Pancreas (tissue), 10 donors: ENCODE results near the gene ATN1. TPM values are rescaled to one million over a fixed set of nuclear protein-coding genes. Genes with fewer than 3 reads are reported as not detected.
"Not testable (repeated sequence)": the region's sequence is repeated elsewhere in the genome, so short reads cannot be mapped to it uniquely, and the experiment has no call there.

Experiments used
- ATAC-seq, 4 donors: fragments of 200-7000 bp; cut with Tn5 transposase; one replicate each; pipeline versions ENCODE4 v1.8.0 to v1.9.1; 2020; ENCODE audit warnings: mild to moderate bottlenecking in 4 of 4, moderate library complexity in 4 of 4
- DNase-seq, 6 donors: peaks; one replicate each; pipeline ENCODE4 v3.0.0-alpha.2; 2020
- FAIRE-seq: peaks from 2 replicates; lab custom pipeline; 2012; peaks lifted over from hg19 to GRCh38; lab: Jason Lieb, UNC
- H3K27ac ChIP-seq, 4 donors: fragments of 200-600 bp; sonication (generic); 1 replicate in 3 of 4; 2 replicates in 1 of 4; pipeline versions ENCODE4 v1.5.0 to v1.8.0; 2020
- H3K27me3 ChIP-seq, 4 donors: fragments of 200-600 bp; one replicate each; pipeline ENCODE4 v1.8.0; 2021
- H3K36me3 ChIP-seq, 3 donors: fragments of 200-600 bp; sonication (generic) in 1 of 3; one replicate each; pipeline versions ENCODE4 v1.5.0 to v1.8.0; 2020 to 2021
- H3K4me1 ChIP-seq, 3 donors: fragments of 200-600 bp; one replicate each; pipeline ENCODE4 v1.8.0; 2021
- H3K4me3 ChIP-seq, 4 donors: fragments of 200-600 bp; sonication (generic) in 2 of 4; one replicate each; pipeline versions ENCODE4 v1.5.0 to v1.8.0; 2020 to 2021
- H3K9me3 ChIP-seq, 4 donors: fragments of 200-600 bp; one replicate each; pipeline ENCODE4 v1.8.0; 2021
- CTCF ChIP-seq, 4 donors: fragments of 200-600 bp; sonication (generic) in 3 of 4; IDR thresholded peaks; one replicate each; pipeline versions ENCODE4 v1.5.0 to v1.8.0; 2021; ENCODE audit warnings: antibody characterized with exemption in 4 of 4
- WGBS, 2 donors: extraction: QIAGEN DNeasy Blood & Tissue Kit; methylation state at CpG; one replicate each; pipeline ENCODE4 v1.1.7; 2013; 5-methylcytosine and 5-hydroxymethylcytosine counted together
- intact Hi-C, 3 donors: fragments of 100-400 bp; cut with DNase I; formaldehyde crosslinking; loops; one replicate each; pipeline versions ENCODE4 v1.11.1 to v1.14.2; 2022
- polyA plus RNA-seq, 2 donors: library from polyadenylated mRNA; stranded (reverse); fragments of 200-250 nt; gene quantifications; one replicate each; pipeline ENCODE4 v1.2.3, GENCODE V29; 2013
- total RNA-seq, 6 donors: library from RNA; stranded (reverse); fragmentation: NEBNext Ultra II Directional in 4 of 6; extraction: Animal tissue kit (Norgen Biotek cat#: 25700) in 4 of 6; gene quantifications; one replicate each; pipeline versions ENCODE4 v1.2.1 to v1.2.4, GENCODE V29; 2021 to 2023
- donor health status: healthy with polysubstance abuse.
- donor health status: DM: no; HTN: no; CAD: no; lungs with moderate emphysema.
- donor health status: DM: no; HTN: no; CAD: no.
- donor health status: control.
- donor health status: control.
- donor health status: Bipolar disorder and iron deficiency.
- donor health status: DM: yes; HTN: yes; CAD: no.
- donor health status: DM: no; HTN: no; CAD: no.
- donor health status: DM: no; HTN: no; CAD: no.
- donor health status: DM: yes; HTN: yes; CAD: no.

Gene ATN1
- total and polyA plus RNA-seq, 8 donors, result 30.9 to 113 (median 39.2) TPM

- TF ChIP-seq CTCF (IDR thresholded peaks at IDR 0.05), result no peak
- Histone ChIP-seq H3K4me3 (peak overlapping the region; percentile 18 to 46 (median 32)), H3K4me1 (no peaks in the 10 kb centered on the region), H3K9me3 (no peaks in the 10 kb centered on the region), H3K36me3 (no peaks in the 10 kb centered on the region), H3K27ac (peak overlapping the region; percentile 69 to 90 (median 82)), H3K27me3 (no peaks in the 10 kb centered on the region)
- intact Hi-C loops, result no loop called here
- no peak for FAIRE-seq
- ATAC-seq, result peak; percentile 6 to 11 (median 6)
- WGBS, 2 donors, result 78% methylated on average over 5 of the region's 5 CpGs
- no peak for DNase-seq
These were observed 36.1 kb upstream of the ATN1 start for GRCh38 chr12:6891646-6892001.

GRCh38 chr12:6892683-6893082 is 35.1 kb upstream of the ATN1 start:
- not testable (repeated sequence) for DNase-seq

GRCh38 chr12:6894321-6894720 is 33.4 kb upstream of the ATN1 start:
- no peak for FAIRE-seq
- WGBS, 2 donors, result 80 to 93% methylated on average over 3 of the region's 3 CpGs
- no peaks in the 10 kb centered on the region for H3K9me3 ChIP-seq
- no peak for TF ChIP-seq CTCF (IDR thresholded peaks at IDR 0.05)
- intact Hi-C loops, result no loop called here
- no peak overlapping the region for H3K4me3 ChIP-seq
- H3K4me1 ChIP-seq, result peaks cover 0 to under 1% (median 0%) of the 10 kb centered on the region in 3 donors
- H3K27me3 ChIP-seq, result no peaks in the 10 kb centered on the region
- no peaks in the 10 kb centered on the region for H3K36me3 ChIP-seq
- H3K27ac ChIP-seq, result no peak overlapping the region
- DNase-seq, result no peak
- no peak for ATAC-seq

More at GRCh38 chr12:6892683-6893082, 35.1 kb upstream of the ATN1 start:
- intact Hi-C loops, H3K4me3 ChIP-seq, H3K27me3 ChIP-seq, H3K9me3 ChIP-seq, H3K27ac ChIP-seq, H3K4me1 ChIP-seq, FAIRE-seq, ATAC-seq, H3K36me3 ChIP-seq: not testable (repeated sequence)
- WGBS, 2 donors, result 85 to 89% methylated on average over 3 of the region's 3 CpGs

- H3K4me1 ChIP-seq, result peaks cover 0 to 11% (median 5%) of the 10 kb centered on the region in 3 donors
- no peak overlapping the region for H3K27ac ChIP-seq
- no peaks in the 10 kb centered on the region for H3K36me3 ChIP-seq
- no peaks in the 10 kb centered on the region for H3K9me3 ChIP-seq
- H3K4me3 ChIP-seq, result no peak overlapping the region
- no peaks in the 10 kb centered on the region for H3K27me3 ChIP-seq
- intact Hi-C loops, result no loop called here
- ATAC-seq (peak in 3 of 4 donors; percentile 38 to 55 (median 52)), DNase-seq (peak in 1 of 6 donors; percentile 72), FAIRE-seq (no peak)
- no peak for TF ChIP-seq CTCF (IDR thresholded peaks at IDR 0.05)
- WGBS, 2 donors, result 62% methylated on average over 6 of the region's 6 CpGs
These were observed 30.8 kb upstream of the ATN1 start for GRCh38 chr12:6896846-6897435.

GRCh38 chr12:6899427-6899826 is 28.3 kb upstream of the ATN1 start:
- Histone ChIP-seq H3K27me3 (no peaks in the 10 kb centered on the region), H3K36me3 (no peaks in the 10 kb centered on the region), H3K4me1 (peaks cover 4 to 15% (median 5%) of the 10 kb centered on the region in 3 donors), H3K4me3 (no peak overlapping the region), H3K27ac (peak overlapping the region in 1 of 4 donors; percentile 74), H3K9me3 (no peaks in the 10 kb centered on the region)
- 72 to 77% methylated on average over 5 of the region's 5 CpGs for WGBS, 2 donors
- TF ChIP-seq CTCF (IDR thresholded peaks at IDR 0.05), result no peak
- FAIRE-seq, result no peak
- no peak for DNase-seq
- intact Hi-C loops, result no loop called here
- ATAC-seq, result no peak
